GM18499 (cell line): ENCODE measurements around the gene RHOV.

Experiments
- ATAC-seq: cut with Tn5 transposase; IDR thresholded peaks from one replicate; pipeline ENCODE4 v1.9.1; 2021; ENCODE audit warnings: moderate number of reproducible peaks; ENCODE audit not compliant: insufficient read depth, unreplicated experiment

Gene RHOV

DNA sequence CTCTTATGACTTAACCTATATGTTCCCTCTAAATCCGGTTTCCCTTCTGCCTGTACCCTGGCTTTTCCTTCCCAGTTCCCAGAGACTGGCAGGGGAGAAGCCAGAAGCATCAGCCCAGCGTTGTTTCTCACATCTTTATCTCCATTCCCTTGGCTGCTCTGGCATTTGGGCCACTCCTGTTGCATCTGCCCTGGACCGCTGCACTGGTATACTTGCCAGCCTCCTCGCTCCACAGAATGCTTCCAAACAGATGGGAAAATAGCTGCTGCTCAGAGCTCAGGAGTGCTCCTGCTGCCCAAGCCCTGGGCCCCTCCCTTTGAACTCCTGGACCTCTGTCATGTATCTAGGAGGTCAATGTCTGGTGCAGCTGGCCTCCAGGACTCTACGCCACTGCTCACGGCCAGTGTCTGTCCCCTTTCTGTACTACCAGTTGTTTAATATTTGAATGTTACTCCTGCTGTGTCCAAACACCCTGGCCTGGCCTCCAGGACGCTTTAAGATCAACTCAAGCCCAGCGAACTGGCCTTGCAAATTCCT, 23.4 kb downstream of the RHOV start:
- no peak for ATAC-seq

DNA sequence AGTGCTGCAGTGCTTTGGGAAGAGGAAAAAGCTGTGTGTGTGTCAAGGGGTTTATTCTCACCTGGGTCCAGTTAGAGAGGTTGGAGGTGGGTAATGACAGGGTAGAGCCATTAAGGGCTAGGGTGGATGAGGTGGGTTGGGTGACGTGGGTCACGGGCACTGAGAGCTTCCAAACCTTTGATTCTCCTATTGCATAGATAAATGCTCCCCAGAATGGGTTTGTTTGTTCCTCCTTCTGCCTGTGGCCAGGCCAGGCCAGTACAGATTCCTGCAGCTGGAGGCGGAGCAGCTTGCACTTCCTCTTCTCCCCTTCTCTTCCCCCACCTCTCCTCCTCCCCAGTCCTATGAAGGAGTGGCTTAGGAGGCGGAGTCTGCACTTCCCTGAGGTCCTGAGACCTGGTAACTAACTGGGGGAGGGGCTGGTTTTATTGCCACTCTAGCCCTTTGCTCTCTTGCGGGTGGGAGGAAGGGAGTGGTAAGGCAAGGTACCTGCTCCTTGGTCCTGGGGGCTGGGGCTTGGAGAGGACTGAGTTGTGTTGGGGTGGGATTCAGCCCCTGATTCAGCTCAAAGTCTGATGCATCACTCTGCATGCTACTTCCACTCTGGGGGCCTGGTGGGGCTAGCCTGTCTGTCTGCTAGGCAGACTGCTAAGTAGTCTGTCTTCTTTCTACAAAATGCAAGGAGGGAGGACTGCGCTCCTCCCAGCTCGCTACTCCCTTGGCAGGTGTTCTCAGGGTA, 26.6 kb downstream of the RHOV start:
- no peak for ATAC-seq

GRCh38 chr15:40846841-40847222, 27.2 kb downstream of the RHOV start:
- no peak for ATAC-seq

- no peak for ATAC-seq
These were observed 28.3 kb downstream of the RHOV start for GRCh38 chr15:40845511-40846284.

GRCh38 chr15:40845036-40845435, 29.0 kb downstream of the RHOV start:
- ATAC-seq, result no peak

DNA sequence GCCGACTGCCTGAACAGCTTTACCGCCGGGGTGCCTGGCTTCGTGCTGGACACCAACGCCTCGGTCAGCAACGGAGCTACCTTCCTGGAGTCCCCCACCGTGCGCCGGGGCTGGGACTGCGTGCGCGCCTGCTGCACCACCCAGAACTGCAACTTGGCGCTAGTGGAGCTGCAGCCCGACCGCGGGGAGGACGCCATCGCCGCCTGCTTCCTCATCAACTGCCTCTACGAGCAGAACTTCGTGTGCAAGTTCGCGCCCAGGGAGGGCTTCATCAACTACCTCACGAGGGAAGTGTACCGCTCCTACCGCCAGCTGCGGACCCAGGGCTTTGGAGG, 29.4 kb downstream of the RHOV start:
- ATAC-seq, result no peak

DNA sequence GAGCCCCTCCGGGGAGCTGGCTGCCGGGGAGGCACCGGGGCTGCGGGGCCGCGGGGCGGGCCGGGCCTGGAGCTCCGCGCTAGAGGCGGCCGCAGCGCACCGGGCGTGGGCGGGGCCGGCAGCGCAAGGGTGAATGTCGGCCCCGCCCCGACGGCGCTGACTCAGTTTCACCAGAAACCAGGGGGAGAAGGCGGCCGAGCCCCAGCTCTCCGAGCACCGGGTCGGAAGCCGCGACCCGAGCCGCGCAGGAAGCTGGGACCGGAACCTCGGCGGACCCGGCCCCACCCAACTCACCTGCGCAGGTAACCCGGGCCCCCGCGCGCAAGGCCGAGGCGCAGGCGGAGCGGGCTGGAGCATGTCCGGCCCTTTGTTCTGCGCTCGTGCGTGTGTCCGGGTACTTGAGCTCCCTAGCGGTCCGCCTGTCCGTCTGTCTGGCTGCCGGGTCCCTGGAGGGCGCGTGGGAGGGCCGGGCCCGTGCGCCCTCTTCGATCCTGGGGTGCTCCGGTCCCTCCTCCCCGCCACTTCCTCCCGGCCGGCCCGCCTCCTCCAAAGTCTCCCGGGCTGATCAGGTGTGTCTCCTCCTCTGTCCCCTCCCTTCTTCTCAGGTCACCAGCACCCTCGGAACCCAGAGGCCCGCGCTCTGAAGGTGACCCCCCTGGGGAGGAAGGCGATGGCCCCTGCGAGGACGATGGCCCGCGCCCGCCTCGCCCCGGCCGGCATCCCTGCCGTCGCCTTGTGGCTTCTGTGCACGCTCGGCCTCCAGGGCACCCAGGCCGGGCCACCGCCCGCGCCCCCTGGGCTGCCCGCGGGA, 29.9 kb downstream of the RHOV start, which contains the start of gene SPINT1:
TSS of gene SPINT1 (plus strand) at position 164 of the 811 bp plus-strand sequence. CDS start at position 671, 507 bp downstream.
- no peak for ATAC-seq

GRCh38 chr15:40843261-40843884, 30.7 kb downstream of the RHOV start:
- ATAC-seq, result no peak

GRCh38 chr15:40841741-40842140, 32.3 kb downstream of the RHOV start:
- ATAC-seq, result no peak

DNA sequence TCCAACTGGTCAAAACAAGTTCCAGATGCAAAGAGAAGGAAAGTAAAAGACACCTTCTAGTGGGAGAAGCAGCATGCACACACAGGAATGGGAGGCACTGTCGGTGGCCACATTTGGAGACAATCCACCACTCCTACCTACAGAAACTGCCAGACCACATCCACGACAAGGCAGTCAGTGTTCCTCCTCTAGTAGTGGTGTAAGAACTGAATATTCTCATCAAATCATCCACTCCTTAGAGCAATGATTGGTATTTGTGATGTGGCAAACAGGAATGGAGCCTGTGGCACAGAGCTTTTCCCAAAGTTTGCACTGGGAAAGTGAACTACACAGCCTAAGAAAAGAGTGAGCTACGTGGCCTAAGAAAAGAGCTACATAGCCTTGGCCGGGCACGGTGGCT, 35.3 kb downstream of the RHOV start:
- ATAC-seq, result no peak

DNA sequence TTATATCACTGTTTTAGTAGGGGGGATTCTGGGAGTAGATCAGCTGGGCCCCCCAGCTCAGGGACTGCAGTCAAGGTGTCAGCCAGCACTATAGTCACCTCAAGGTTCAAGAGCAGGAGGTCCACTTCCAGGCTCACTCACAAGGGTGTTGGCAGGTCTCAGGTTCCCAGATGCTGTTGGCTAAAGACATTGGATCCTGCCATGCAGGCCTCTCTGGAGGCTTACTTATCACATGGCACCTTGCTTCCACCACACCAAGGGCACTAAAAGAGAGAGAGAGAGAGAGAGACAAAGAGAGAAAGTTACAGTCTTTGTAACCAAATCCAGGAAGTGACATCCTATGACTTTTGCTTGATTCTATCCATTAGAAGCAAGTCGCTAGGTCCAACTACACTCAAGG, 38.0 kb downstream of the RHOV start:
- ATAC-seq, result no peak

- no peak for ATAC-seq
These were observed 41.1 kb downstream of the RHOV start for GRCh38 chr15:40832903-40833302.

DNA sequence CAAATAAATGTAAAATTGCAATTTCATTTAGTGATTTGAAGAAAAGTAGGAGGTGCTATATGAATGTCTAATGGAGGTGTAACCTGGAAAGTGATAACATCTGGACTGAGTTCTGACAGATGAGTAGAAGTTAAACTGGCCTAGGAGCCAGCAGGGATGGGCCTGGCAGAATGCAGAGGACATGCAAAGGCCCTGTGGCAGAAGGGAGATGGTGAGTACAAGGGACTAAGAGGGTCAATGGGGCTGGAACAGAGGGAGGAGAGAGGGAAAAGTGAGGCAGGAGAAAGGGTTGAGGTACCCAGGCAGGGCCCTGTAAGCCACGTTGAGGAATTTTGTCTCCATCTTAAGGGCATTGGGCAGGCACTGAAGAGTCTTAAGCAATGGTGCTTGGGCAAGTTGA, 42.2 kb downstream of the RHOV start:
- no peak for ATAC-seq

DNA sequence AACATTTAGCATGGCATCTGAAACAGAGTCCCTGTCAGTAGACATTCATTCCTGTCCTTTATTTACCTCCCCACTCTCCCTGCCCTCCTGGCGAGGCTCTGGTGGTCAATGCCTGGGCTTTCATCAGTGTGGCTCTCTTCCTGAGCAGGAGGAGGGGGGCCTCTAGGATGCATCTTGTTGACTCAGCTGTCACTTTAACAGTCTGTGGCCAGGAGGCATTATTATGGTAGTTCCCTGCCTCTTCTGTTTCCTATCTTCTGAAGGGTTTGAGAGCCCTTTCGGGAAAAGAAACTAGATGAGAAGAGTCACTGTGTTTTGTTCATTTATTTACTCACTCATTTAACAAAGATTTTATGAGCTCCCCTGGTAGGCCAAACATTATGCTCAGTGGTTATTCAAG, 43.1 kb downstream of the RHOV start:
- no peak for ATAC-seq

DNA sequence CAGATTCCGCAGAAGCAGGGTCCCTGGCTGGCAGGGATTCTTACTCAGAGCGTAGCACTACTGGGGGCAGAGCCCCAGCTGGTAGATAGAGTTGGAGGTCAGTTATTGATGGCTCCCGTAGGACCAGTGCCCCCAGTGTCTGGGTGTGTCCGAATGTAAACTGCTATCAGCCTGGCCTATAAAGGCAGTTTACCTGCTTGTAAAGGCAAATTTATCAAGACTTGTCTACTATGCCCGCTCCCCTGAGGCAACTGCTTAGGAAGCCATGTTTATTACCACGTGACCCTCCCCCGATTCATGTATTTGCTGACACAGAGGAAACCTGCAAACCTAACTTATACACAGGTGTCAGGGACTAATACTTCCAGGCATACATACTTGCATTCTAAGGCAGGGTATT, 44.9 kb downstream of the RHOV start:
- no peak for ATAC-seq

DNA sequence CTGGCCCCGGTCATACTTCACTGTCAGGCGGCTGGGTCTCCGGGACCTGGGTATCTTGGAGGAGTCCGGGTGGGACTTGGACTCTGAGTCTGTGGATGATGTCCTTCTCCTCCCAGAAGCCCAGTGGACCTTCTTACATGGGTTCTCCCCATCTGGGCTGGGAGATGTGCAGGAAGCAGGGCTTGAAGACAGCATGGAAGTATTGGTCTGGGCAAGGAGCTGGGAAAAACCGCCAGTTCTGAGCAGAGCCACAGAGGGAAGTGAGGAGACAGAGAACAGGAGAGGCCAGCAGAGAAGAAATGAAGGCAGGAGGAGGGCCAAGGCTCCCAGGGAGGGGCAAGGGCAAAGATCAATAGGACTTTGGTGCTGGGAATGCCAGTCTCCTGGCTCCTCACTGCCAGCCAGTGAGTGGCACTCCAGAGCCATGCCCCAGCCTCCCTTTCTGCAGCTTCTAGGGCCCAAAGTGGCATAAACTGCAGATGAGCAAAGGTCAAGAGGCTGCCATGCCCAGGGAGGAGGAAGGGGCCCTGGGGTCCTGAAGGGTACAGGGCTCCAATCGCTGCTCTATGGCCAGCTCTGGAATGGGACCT, 45.5 kb downstream of the RHOV start, which contains the start of gene PPP1R14D:
TSS of gene PPP1R14D (minus strand) at position 262 of the 590 bp plus-strand sequence. CDS start at position 195, 67 bp downstream.
- ATAC-seq, result no peak

DNA sequence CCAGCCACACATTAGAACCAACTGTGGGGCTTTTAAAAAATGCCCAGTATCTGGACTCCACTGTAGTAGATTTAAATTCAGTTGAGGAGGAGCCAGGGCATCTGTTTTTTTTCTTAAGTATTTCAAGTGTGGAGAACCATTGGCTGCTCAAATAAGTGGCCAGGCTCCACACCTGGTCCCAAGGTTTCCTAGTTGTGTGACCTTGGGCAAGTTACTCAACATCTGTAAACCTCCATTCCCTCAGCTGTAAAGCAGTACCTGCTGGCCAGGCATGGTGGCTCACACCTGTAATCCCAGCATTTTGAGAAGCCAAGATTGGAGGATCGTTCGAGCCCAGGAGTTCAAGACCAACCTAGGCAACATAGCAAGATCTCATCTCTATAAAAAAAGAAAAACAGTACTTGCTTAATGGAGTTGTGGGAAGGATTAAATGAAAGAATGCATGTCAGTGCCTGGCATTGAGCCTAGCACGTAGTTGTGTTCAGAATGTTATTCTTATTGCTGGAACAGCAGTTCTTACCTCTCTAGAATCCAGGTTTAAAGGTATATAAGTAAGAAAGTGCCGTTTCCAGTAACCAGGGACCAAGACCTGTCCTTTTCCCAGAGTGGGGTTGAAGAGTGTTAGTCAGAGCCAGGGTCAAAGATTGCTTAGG, 47.5 kb downstream of the RHOV start:
- ATAC-seq, result no peak

- ATAC-seq, result no peak
These were observed 48.2 kb downstream of the RHOV start for GRCh38 chr15:40825661-40826422.
